ENCODE measurements around the gene CLEC4M.

DNA sequence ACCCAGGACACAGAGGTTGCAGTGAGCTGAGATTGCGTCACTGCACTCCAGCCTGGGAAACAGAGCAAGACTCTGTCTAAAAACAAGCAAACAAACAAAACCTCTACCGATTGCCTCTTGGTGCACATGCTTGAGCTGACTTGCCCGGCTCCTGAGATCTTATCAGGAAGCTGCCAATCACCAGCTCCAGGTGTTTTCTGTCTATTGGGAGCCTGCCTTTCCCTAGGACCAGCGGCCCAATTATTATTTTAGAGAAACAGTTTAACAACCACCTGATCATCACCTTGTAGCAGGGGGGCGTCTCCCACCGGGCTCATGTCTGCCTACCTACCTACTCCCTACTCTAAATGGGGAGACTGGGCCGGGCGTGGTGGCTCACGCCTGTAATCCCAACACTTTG is 10.8 kb downstream of the CLEC4M start:
- TF ChIP-seq SIN3A (IDR thresholded peaks at IDR 0.05; ENCODE audit: borderline replicate concordance, insufficient read depth, low read length), result no peak
- no peak for TF ChIP-seq POLR2AphosphoS5 (IDR thresholded peaks at IDR 0.05; ENCODE audit: low read depth, low read length)
- TF ChIP-seq, protein P1, sequence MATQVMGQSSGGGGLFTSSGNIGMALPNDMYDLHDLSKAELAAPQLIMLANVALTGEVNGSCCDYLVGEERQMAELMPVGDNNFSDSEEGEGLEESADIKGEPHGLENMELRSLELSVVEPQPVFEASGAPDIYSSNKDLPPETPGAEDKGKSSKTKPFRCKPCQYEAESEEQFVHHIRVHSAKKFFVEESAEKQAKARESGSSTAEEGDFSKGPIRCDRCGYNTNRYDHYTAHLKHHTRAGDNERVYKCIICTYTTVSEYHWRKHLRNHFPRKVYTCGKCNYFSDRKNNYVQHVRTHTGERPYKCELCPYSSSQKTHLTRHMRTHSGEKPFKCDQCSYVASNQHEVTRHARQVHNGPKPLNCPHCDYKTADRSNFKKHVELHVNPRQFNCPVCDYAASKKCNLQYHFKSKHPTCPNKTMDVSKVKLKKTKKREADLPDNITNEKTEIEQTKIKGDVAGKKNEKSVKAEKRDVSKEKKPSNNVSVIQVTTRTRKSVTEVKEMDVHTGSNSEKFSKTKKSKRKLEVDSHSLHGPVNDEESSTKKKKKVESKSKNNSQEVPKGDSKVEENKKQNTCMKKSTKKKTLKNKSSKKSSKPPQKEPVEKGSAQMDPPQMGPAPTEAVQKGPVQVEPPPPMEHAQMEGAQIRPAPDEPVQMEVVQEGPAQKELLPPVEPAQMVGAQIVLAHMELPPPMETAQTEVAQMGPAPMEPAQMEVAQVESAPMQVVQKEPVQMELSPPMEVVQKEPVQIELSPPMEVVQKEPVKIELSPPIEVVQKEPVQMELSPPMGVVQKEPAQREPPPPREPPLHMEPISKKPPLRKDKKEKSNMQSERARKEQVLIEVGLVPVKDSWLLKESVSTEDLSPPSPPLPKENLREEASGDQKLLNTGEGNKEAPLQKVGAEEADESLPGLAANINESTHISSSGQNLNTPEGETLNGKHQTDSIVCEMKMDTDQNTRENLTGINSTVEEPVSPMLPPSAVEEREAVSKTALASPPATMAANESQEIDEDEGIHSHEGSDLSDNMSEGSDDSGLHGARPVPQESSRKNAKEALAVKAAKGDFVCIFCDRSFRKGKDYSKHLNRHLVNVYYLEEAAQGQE (IDR thresholded peaks at IDR 0.05; ENCODE audit: insufficient read depth in 1 of 2, low read depth in 2 of 2, low read length in 2 of 2), result no peak
- TF ChIP-seq TAF1 (IDR thresholded peaks at IDR 0.05; ENCODE audit: borderline replicate concordance, insufficient read depth, low read length), result no peak
- no peak for TF ChIP-seq FOXP2 (optimal IDR thresholded peaks at IDR 0.05; ENCODE audit: borderline replicate concordance, extremely low read depth, extremely low read length, insufficient read depth)
